Peyer's patch (tissue), 4 donors: Measurements from ENCODE around the gene FRAT1.

Source experiments
- CTCF ChIP-seq, 6 experiments: fragments of 450-650 bp in 4 of 6; fragments of 200-600 bp in 2 of 6; sonication (generic) in 1 of 6; IDR thresholded peaks; one replicate each; pipeline ENCODE4 v1.5.1; 2017 to 2019; ENCODE audit warnings: antibody characterized with exemption in 6 of 6, mild to moderate bottlenecking in 3 of 6, moderate library complexity in 1 of 6
- POLR2A ChIP-seq, 2 donors: fragments of 450-650 bp; IDR thresholded peaks; one replicate each; pipeline ENCODE4 v1.5.1; 2017; ENCODE audit warnings: antibody characterized with exemption in 2 of 2, mild to moderate bottlenecking in 2 of 2, moderate library complexity in 2 of 2

GRCh38 chr10:97358349-97358748 is 39.3 kb downstream of the FRAT1 start:
- no peak for TF ChIP-seq CTCF (IDR thresholded peaks at IDR 0.05)
- no peak for TF ChIP-seq POLR2A (IDR thresholded peaks at IDR 0.05)
